GM19239 (cell line): Measurements from ENCODE around the gene S100A9.
A peak's percentile ranks its signal among the peaks of the same experiment; 100 is the strongest.
"Not testable (repeated sequence)": the region's sequence is repeated elsewhere in the genome, so short reads cannot be mapped to it uniquely, and the experiment has no call there.

ENCODE experiments used
- DNase-seq: peaks from one replicate; pipeline ENCODE4 v3.0.0; 2011; ENCODE audit warnings: low spot score; ENCODE audit not compliant: insufficient read length
- FAIRE-seq: peaks from 2 replicates; lab custom pipeline; 2011; peaks lifted over from hg19 to GRCh38; lab: Jason Lieb, UNC

Gene S100A9

DNA sequence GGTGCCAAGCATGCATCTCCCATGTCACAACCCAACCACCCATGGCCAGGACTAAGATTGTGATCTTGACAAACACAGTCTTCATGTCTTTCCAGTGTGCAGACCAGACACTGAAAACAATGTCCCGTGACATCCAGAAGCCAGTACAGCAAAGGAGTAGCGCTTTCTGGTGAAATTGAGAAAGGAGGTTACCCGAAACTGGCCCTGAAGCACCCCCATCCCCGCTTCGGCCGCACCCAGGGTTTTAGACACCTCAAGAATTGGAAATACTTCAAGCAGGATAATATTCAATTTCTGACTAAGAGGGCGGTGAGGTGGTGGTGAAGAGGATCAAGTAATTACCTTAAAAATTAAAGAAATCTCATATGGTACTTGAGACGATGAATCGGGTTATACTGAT lies 43.8 kb downstream of the S100A9 start:
- DNase-seq (no peak), FAIRE-seq (no peak)

DNA sequence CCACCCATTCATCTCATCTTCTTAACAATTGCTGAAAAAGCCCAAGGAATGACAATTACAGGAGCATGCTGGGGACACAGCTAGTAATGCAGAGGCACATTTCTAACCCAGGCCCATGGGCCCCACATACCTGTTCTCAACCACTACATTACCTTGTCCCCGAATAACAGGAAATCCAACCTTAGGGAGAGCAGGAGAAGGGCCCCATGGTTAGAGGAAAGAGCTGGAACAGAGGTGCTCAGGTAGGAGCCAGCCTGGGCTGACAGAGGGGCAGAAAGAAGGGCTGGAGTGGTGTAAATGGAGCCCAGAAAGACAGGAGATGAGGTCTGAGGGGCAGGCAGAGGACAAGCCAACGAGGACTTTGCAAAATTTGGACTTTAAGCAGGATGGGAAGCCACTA lies 44.6 kb downstream of the S100A9 start:
- FAIRE-seq (no peak), DNase-seq (no peak)

DNA sequence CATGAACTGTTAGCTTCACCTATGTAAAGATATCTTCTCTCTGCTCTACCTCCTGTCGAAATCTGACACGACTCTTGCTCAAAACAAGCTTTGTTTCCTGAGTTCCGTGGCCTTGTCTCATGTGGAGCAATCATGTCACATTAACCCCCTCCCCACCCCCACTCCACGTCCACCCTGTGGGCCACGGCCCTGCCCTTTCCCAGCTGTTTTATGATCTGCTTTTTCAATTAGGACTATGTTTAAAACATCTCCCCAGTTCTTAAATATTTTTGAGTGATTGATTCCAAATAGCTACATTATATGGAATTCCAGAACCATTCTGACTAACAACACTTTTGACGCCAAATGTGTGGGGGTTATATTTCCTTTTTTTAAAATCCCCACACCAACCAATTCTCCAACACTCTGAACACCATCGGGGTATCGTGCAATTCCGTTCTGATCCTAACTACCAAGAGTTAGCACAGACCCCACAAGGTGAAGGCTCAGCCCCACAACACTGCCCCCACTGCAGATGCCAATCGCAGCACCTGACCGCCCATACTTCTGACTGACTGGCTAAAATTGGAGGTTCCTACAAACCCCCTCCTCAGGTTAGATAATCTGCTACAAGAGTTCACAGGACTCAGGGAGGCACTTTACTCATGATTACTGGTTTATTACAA lies 45.9 kb downstream of the S100A9 start:
- DNase-seq (no peak), FAIRE-seq (no peak)

DNA sequence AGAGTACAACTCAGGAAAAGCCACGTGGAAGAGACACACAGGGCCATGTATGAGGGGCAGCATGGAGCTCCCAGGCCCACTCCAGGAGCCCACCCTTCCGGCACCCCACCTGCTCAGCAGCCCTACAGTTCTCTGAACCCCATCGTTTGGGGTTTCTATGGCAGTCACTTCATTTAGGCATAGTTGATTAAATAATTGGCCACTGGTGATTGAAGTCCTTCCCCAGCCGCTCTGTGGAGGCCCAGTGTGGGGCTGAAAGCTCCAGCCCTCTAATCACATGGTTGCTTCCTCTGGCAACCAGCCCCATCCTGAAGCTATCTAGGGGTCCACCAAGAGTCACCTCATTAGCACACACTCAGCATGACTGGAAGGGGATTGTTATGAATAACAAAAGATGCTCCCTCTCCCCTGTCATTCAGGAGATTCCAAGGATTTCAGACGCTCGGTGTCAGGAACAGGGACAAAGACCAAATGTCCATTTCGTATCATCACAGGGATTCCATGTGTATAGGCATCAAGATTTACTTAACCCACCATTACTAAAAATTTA lies 46.5 kb downstream of the S100A9 start:
- FAIRE-seq = no peak
- no peak for DNase-seq

DNA sequence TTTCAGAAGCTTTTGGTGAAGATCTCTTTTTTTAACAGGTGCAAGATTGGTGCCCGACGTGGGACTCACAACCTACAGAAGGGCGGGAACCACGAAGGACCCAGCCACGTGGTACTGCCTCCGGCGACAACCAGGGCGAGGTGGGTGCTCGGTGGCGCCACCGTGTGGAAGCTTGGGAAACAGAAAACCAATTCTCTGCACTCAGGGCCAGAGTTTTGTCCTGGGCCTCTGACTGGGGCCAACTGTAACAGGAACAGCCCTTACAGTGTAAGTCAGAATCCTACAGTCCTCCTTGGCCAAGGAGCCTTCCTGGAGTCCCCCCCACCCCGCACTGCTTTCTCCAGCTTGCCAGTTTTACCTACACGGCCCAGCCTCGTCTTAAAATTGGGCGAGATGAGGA lies 47.1 kb downstream of the S100A9 start:
- DNase-seq = peak; percentile 48
- no peak for FAIRE-seq

DNA sequence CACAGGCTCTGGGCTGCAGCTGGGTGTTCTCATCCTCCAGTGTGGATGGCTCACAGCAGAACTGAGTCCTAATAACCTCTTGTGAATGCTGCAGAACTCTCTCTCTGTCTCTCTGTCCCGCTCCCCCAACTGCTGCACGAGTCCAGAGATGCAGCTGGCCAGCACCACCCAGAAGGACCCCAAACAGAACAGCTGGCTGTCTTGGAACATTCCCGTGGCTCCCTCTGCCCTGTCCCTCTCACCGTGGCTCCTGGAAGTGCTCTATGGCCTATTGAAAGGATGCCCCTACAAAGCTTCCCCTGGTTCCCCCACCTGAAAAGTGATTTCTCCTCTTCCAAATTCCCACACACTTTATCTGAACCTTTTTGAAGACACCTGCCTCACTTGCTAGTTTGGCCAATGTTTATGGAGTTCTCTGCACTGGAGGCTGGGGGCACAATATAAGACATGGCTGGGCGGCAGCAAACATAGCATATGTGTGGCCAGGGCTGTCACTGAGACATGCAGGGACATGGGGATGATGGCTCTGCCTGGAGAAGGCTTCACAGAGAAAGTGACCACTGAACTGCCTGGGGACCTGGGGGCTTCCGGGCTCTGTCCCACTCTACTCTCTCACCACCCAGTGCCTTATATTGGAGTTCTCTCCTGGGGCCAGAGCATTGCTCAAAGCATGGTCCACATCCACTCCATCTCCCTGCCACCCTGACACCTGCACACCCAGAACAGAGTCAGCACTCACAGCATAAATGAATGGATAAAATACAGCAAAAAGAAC lies 48.4 kb downstream of the S100A9 start:
- not testable (repeated sequence) for DNase-seq, FAIRE-seq

DNA sequence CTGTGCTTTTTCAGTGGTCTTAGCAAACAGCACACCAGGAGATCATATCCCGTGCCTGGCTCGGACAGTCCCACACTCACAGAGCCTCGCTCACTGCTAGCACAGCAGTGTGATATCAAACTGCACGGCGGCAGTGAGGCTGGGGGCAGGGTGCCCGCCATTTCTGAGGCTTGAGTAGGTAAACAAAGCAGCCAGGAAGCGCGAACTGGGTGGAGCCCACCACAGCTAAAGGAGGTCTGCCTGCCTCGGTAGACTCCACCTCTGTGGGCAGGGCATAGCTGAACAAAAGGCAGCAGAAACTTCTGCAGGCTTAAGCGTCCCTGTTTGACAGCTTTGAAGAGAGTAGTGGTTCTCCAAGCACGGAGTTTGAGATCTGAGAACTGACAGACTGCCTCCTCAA lies 49.6 kb downstream of the S100A9 start:
- not testable (repeated sequence) for DNase-seq, FAIRE-seq
